D721Med (cell line): ENCODE results near the gene AIG1.
A peak's percentile ranks its signal among the peaks of the same experiment; 100 is the strongest.

Experiments used
- DNase-seq: peaks from one replicate; pipeline ENCODE4 v3.0.0; 2011; ENCODE audit warnings: low spot score; ENCODE audit not compliant: insufficient read length
- FAIRE-seq: peaks from 2 replicates; lab custom pipeline; 2011; peaks lifted over from hg19 to GRCh38; lab: Jason Lieb, UNC
- TF ChIP-seq, protein P1 (sequence below): IDR thresholded peaks from 2 replicates; pipeline ENCODE4 v1.5.1; 2012; ENCODE audit warnings: mild to moderate bottlenecking, control low read depth; ENCODE audit not compliant: insufficient read depth; ENCODE audit errors: missing control alignments

Gene AIG1

GRCh38 chr6:143023695-143024094, 37.0 kb upstream of the AIG1 start:
- no peak for DNase-seq
- no peak for FAIRE-seq

DNA sequence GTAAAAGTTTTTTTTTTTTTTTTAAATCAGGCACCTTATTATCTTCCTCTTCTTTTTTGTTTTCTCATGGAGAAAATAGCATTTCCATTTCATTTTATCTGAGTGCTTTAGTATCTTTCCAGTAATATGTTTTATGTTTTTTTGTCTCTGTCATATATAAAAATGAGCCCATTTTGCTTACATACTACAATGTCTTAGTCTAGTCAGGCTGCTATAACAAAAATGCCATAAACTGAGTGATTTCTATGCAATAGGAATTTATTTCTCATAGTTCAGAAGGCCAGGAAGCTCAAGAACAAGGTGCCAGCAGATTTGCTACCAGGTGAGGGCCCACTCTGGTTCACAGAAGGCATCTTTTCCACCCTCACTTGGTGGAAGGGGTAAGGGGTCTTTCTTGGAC, 35.7 kb upstream of the AIG1 start:
- FAIRE-seq, result no peak
- TF ChIP-seq, protein P1, sequence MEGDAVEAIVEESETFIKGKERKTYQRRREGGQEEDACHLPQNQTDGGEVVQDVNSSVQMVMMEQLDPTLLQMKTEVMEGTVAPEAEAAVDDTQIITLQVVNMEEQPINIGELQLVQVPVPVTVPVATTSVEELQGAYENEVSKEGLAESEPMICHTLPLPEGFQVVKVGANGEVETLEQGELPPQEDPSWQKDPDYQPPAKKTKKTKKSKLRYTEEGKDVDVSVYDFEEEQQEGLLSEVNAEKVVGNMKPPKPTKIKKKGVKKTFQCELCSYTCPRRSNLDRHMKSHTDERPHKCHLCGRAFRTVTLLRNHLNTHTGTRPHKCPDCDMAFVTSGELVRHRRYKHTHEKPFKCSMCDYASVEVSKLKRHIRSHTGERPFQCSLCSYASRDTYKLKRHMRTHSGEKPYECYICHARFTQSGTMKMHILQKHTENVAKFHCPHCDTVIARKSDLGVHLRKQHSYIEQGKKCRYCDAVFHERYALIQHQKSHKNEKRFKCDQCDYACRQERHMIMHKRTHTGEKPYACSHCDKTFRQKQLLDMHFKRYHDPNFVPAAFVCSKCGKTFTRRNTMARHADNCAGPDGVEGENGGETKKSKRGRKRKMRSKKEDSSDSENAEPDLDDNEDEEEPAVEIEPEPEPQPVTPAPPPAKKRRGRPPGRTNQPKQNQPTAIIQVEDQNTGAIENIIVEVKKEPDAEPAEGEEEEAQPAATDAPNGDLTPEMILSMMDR, result no peak
- DNase-seq, result no peak

More at GRCh38 chr6:143023695-143024094, 37.0 kb upstream of the AIG1 start:
- TF ChIP-seq, protein P1, result no peak

DNA sequence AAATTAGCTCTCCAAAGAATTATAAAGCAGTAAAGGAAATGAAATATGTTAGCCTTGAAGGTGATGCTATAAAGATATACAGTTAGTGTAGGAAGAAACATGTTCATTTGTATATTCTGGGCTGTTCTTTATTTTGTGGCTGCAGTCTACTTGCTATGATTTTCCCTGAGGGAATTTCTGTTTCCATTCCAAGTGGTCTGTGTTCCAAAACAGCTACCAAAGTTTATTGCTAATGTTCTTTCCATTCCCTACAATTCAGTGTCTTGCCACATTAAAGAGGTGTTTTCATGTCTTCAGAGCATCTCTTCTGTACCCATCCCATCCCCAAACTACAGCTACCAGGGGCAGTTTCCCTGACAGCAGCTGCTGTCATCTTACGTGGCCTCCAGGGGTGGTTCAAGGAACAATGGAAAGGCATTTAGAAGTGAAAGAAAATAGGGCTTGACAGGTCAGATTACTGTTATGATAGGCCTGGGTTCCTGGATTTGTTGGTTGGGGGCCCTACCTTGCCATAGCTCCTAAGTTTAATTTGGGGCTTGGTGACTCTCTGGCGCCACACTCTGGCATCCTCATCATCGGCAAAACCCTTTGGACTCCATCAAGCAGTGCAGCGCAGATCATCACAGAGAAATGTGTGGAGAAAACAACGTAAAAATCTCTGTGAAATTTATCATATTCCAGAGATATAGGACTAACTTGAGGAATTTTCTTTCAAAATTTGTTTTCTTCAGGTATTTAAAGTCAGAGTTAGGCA, 33.8 kb upstream of the AIG1 start:
- TF ChIP-seq, protein P1, result peak; percentile 35
- no peak for DNase-seq
- no peak for FAIRE-seq

DNA sequence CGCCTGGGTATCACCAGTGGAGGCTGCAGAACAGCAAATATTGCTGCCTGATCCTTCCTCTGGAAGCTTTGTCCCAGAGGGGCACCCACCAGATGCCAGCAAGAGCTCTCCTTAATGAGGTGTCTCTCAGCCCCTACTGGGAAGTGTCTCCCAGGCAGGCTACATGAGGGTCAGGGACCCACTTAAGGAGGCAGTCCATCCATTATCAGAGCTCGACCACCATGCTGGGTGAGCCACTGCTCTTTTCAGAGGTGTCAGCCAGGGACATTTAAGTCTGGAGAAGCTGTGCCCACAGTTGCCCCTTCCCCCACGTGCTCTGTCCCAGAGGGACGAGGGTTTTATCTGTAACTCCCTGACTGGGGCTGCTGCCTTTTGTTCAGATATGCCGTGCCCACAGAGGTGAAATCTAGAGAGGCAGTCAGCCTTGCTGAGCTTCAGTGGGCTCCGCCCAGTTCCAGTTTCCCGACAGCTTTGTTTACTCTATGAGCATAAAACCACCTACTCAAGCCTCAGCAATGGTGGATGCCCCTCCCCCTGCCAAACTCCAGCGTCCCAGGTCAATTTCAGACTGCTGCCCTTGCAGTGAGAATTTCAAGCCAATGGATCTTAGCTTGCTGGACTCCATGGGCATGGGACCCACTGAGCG, 25.9 kb upstream of the AIG1 start:
- FAIRE-seq, result no peak
- no peak for DNase-seq

DNA sequence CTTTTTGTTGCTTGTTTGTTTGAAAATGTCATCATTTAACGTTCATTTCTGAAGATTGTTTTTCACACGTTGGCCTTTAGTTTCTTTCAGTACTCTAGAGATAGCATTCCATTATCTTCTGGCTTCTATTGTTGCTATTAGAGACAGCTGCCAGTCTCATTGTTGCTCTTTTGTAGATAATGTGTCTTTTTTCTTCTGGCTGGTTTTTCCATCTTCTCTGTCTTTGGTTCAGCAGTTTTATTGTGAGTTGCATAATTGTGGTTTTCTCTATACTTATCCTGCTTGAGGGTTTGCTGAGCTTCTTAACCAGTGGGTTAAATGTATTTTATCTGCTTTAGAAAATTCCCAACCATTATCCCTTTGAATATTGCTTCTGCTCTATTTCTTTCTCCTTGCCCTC, 23.2 kb upstream of the AIG1 start:
- DNase-seq (no peak), FAIRE-seq (no peak)
- TF ChIP-seq, protein P1, result no peak

More for the DNA sequence above, 25.9 kb upstream of the AIG1 start:
- TF ChIP-seq, protein P1, result no peak

DNA sequence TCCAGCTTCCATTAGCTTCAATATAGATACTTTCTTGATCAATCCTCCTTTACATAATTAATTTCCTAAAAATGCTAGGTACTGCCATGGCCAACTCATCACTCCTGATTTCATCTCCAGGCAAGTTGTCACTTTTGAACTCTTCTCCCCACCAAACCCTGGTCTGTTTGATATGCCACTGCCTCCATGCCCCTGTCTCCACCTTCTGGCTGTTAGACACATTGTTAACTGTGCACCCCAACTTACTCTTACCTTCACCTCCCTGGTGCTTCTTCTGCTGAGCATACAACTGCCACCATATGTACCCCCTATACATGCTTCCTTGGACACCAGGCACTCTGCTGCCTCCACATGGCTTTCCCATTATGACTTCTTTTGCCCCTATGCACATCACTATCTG, 21.9 kb upstream of the AIG1 start:
- TF ChIP-seq, protein P1, result no peak
- FAIRE-seq, result no peak
- no peak for DNase-seq

DNA sequence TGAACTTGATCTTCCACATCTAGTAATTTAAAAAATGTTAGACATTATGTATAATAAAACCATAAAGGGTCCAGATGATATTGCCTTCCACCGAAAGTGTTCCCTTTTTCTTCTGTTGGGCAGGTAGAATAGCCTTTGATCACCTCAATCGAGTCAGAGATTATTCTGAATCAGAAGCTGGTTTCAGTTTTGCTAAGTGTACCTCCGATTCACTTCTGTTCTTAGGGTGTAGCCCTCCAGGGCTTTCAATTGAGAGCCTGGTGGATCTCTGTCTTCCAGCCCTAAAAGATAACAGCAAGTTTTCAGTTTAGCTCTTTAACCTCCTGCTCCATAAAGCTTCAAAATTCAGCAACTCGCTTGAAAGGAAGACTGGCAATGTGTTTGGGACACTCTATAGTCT, 21.1 kb upstream of the AIG1 start:
- TF ChIP-seq, protein P1, result no peak
- no peak for FAIRE-seq

More for the DNA sequence above, 21.1 kb upstream of the AIG1 start:
- DNase-seq, result no peak
